Panc1 (cell line): ENCODE results near the gene SELENOW.

Source experiments
- POLR2AphosphoS5 ChIP-seq: IDR thresholded peaks from 2 replicates; pipeline ENCODE4 v1.6.1; 2012; ENCODE audit warnings: mild to moderate bottlenecking, low read depth, low read length, moderate library complexity
- SIN3A ChIP-seq: IDR thresholded peaks from 2 replicates; pipeline ENCODE4 v1.6.1; 2012; ENCODE audit warnings: low read depth, mild to moderate bottlenecking, low read length, moderate library complexity, borderline replicate concordance; ENCODE audit not compliant: insufficient read depth
- TCF7L2 ChIP-seq: IDR thresholded peaks from 2 replicates; pipeline ENCODE4 v1.6.1; 2011; ENCODE audit warnings: mild to moderate bottlenecking, low read depth, low read length, inconsistent platforms
- TF ChIP-seq, protein P1 (sequence below): fragments of 450-650 bp; IDR thresholded peaks from 2 replicates; pipeline ENCODE4 v1.5.1; 2017; ENCODE audit warnings: mild to moderate bottlenecking
- TF ChIP-seq, protein P2 (sequence below), 2 experiments: IDR thresholded peaks; 2 replicates each; pipeline ENCODE4 v1.6.1; 2011 to 2012; ENCODE audit warnings: low read depth in 2 of 2, control low read depth in 1 of 2, low read length in 1 of 2, mild to moderate bottlenecking in 1 of 2, moderate library complexity in 1 of 2; ENCODE audit not compliant: insufficient read depth in 1 of 2

DNA sequence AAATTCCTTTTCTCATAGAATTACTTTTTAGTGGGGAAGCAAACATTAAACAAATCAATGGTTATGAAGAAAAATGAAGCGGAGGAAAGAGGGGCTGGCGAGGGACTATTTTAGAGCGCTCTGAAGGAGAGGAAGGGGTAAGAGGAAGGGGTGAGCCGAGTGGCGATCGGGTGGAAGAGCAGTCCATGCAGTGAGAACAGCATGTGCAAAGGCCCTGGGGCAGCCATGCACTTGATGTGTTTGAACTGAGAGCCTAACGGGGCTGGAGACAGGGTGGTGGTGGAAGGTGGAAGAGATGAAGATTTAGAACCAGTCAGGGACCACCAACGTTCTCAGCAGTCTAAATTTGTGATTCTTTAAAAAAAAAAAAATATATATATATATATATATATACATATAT, 47.6 kb upstream of the SELENOW start:
- TF ChIP-seq, protein P1, sequence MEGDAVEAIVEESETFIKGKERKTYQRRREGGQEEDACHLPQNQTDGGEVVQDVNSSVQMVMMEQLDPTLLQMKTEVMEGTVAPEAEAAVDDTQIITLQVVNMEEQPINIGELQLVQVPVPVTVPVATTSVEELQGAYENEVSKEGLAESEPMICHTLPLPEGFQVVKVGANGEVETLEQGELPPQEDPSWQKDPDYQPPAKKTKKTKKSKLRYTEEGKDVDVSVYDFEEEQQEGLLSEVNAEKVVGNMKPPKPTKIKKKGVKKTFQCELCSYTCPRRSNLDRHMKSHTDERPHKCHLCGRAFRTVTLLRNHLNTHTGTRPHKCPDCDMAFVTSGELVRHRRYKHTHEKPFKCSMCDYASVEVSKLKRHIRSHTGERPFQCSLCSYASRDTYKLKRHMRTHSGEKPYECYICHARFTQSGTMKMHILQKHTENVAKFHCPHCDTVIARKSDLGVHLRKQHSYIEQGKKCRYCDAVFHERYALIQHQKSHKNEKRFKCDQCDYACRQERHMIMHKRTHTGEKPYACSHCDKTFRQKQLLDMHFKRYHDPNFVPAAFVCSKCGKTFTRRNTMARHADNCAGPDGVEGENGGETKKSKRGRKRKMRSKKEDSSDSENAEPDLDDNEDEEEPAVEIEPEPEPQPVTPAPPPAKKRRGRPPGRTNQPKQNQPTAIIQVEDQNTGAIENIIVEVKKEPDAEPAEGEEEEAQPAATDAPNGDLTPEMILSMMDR: no peak
- TF ChIP-seq, protein P2, sequence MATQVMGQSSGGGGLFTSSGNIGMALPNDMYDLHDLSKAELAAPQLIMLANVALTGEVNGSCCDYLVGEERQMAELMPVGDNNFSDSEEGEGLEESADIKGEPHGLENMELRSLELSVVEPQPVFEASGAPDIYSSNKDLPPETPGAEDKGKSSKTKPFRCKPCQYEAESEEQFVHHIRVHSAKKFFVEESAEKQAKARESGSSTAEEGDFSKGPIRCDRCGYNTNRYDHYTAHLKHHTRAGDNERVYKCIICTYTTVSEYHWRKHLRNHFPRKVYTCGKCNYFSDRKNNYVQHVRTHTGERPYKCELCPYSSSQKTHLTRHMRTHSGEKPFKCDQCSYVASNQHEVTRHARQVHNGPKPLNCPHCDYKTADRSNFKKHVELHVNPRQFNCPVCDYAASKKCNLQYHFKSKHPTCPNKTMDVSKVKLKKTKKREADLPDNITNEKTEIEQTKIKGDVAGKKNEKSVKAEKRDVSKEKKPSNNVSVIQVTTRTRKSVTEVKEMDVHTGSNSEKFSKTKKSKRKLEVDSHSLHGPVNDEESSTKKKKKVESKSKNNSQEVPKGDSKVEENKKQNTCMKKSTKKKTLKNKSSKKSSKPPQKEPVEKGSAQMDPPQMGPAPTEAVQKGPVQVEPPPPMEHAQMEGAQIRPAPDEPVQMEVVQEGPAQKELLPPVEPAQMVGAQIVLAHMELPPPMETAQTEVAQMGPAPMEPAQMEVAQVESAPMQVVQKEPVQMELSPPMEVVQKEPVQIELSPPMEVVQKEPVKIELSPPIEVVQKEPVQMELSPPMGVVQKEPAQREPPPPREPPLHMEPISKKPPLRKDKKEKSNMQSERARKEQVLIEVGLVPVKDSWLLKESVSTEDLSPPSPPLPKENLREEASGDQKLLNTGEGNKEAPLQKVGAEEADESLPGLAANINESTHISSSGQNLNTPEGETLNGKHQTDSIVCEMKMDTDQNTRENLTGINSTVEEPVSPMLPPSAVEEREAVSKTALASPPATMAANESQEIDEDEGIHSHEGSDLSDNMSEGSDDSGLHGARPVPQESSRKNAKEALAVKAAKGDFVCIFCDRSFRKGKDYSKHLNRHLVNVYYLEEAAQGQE (IDR thresholded peaks at IDR 0.05; ENCODE audit: insufficient read depth in 1 of 2, low read depth in 2 of 2, low read length in 1 of 2): no peak
- no peak for TF ChIP-seq SIN3A
- TF ChIP-seq POLR2AphosphoS5: no peak
- TF ChIP-seq TCF7L2: no peak
